LNCaP clone FGC (cell line): Measurements from ENCODE around the gene CBX4.
A peak's percentile ranks its signal among the peaks of the same experiment; 100 is the strongest.

ENCODE experiments used
- DNase-seq: peaks from one replicate; pipeline ENCODE4 v3.0.0-alpha.2; 2011; ENCODE audit warnings: low read depth
- H3K4me3 ChIP-seq: 2 replicates; pipeline ENCODE4 v1.5.1; 2011; ENCODE audit warnings: mild to moderate bottlenecking, low read depth, low read length, control low read depth
- TF ChIP-seq, protein P1 (sequence below): IDR thresholded peaks from 2 replicates; pipeline ENCODE4 v1.5.1; 2012; ENCODE audit warnings: mild to moderate bottlenecking; ENCODE audit not compliant: control insufficient read depth, insufficient read depth; ENCODE audit errors: extremely low read depth

The CBX4 gene

DNA sequence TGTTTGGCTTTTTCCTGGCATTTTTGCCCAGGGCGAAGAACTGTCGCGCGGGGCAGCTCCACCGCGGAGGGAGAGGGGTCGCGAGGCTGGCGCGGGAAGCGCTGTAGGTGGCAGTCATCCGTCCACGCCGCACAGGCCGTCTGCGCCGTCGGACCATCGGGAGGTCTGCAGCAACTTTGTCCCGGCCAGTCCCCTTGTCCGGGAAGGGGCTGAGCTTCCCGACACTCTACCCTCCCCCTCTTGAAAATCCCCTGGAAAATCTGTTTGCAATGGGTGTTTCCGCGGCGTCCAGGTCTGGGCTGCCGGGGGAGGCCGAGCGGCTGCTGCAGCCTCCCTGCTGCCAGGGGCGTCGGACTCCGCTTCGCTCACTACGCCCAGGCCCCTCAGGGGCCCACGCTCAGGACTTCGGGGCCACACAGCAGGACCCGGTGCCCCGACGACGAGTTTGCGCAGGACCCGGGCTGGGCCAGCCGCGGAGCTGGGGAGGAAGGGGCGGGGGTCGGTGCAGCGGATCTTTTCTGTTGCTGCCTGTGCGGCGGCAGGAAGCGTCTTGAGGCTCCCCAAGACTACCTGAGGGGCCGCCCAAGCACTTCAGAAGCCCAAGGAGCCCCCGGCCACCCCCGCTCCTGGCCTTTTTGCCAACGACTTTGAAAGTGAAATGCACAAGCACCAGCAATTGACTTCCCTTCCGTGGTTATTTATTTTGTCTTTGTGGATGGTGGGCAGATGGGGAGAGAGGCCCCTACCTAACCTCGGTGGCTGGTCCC, 2.3 kb upstream of the CBX4 start:
- TF ChIP-seq, protein P1, sequence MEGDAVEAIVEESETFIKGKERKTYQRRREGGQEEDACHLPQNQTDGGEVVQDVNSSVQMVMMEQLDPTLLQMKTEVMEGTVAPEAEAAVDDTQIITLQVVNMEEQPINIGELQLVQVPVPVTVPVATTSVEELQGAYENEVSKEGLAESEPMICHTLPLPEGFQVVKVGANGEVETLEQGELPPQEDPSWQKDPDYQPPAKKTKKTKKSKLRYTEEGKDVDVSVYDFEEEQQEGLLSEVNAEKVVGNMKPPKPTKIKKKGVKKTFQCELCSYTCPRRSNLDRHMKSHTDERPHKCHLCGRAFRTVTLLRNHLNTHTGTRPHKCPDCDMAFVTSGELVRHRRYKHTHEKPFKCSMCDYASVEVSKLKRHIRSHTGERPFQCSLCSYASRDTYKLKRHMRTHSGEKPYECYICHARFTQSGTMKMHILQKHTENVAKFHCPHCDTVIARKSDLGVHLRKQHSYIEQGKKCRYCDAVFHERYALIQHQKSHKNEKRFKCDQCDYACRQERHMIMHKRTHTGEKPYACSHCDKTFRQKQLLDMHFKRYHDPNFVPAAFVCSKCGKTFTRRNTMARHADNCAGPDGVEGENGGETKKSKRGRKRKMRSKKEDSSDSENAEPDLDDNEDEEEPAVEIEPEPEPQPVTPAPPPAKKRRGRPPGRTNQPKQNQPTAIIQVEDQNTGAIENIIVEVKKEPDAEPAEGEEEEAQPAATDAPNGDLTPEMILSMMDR: no peak
- no peak overlapping the region for H3K4me3 ChIP-seq

GRCh38 chr17:79840989-79841286, 1.7 kb upstream of the CBX4 start:
- no peak overlapping the region for H3K4me3 ChIP-seq
- DNase-seq: no peak
- TF ChIP-seq, protein P1: no peak

More for the DNA sequence above, 2.3 kb upstream of the CBX4 start:
- DNase-seq: no peak

- TF ChIP-seq, protein P1: no peak
- DNase-seq: no peak
- H3K4me3 ChIP-seq: peak overlapping the region; percentile 53
Observed at GRCh38 chr17:79840269-79840988, 1.2 kb upstream of the CBX4 start.

DNA sequence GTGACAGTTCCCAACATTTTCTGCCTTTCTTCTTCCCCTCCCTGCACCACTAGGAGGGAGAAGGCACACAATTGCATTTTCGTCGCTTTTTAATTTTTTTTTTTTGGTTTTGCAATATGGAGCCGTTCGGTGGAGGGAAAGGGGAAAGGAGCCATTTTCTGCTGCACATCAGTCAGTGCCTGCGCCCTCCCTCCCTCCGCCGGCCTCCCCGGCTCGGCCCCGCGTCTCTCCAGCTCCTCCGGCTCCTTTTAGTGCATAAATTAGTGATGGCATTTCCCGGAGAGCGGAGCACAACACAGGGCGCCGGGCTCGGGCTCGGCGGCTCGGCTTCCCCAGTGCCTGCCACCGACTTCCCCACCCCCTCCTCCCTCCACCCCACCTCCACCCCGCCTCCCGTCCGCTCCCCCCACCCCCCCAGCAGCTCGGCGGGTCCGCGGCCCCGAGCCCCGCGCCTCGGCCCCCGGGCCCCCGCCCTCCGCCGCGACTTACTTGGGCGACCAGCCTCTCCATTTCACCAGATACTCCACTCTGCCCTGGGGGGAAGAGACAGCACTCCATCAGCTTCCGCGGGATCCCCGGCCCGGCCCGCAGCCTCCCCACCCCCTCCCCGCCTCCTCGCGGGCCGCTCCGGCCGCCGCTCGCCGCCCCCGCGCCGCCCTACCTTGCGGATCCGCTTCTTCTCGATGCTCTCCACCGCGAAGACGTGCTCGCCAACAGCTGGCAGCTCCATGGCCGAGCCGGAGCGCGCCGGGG, 542 bp downstream of the CBX4 start:
- DNase-seq: no peak
- TF ChIP-seq, protein P1: no peak
- H3K4me3 ChIP-seq: peak overlapping the region; percentile 94

DNA sequence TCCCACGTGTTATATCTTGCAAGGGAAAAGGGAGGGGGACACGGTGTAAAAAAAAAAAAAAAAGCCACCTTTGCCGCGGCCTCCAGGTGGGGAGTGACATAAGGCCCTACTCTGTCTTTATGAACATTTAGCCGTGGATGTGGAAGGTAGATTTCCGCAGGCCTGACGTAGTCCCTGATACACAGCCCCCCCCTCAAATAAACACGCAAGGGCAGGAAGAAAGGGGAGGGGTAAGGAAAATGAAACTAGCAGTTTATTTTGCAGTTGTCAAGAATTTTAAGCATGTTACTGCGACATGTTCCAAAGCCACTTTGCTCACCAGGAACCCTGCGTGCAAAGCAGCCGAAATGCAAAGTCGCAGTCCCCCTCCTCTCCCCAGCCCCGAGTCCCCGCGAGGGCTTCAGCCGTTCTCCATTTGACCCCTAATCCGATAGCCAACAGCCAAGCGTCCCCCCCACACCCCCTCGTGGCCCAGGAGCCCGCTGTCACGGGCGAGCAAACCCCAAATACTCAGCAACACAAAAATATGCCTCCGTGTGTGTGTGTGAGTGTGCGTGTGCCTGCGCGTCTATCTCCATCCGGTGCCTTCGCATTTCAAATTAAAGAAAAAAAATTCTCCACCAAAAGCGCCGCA, 1.2 kb downstream of the CBX4 start:
- peak overlapping the region; percentile 94 for H3K4me3 ChIP-seq
- TF ChIP-seq, protein P1: no peak
- no peak for DNase-seq

GRCh38 chr17:79836972-79837887, 2.0 kb downstream of the CBX4 start:
- peak overlapping the region; percentile 94 for H3K4me3 ChIP-seq
- peak; percentile 84 for DNase-seq
- TF ChIP-seq, protein P1: 0 out of 2 replicates have a peak, but pooled peaks have one; percentile 7
